HEK293T (cell line): ENCODE results near the gene RHOJ.

Experiments
- ARNT ChIP-seq: fragments of 450-650 bp; IDR thresholded peaks from 2 replicates; pipeline ENCODE4 v1.6.1; 2017; ENCODE audit warnings: mild to moderate bottlenecking
- BHLHE40 ChIP-seq: fragments of 450-650 bp; IDR thresholded peaks from 2 replicates; pipeline ENCODE4 v1.6.1; 2016; ENCODE audit warnings: mild to moderate bottlenecking, moderate library complexity, borderline replicate concordance
- CTBP1 ChIP-seq: fragments of 450-650 bp; IDR thresholded peaks from 2 replicates; pipeline ENCODE4 v1.6.1; 2016; ENCODE audit warnings: borderline replicate concordance
- FOXA1 ChIP-seq: fragments of 450-650 bp; IDR thresholded peaks from 2 replicates; pipeline ENCODE4 v1.6.1; 2016; ENCODE audit warnings: mild to moderate bottlenecking
- FOXM1 ChIP-seq: fragments of 450-650 bp; IDR thresholded peaks from 2 replicates; pipeline ENCODE4 v1.6.1; 2017; ENCODE audit warnings: mild to moderate bottlenecking, borderline replicate concordance
- HDGF ChIP-seq: fragments of 450-650 bp; IDR thresholded peaks from 2 replicates; pipeline ENCODE4 v1.6.1; 2017; ENCODE audit warnings: antibody characterized with exemption, borderline replicate concordance
- NFRKB ChIP-seq: fragments of 450-650 bp; IDR thresholded peaks from 2 replicates; pipeline ENCODE4 v1.6.1; 2016; ENCODE audit warnings: mild to moderate bottlenecking, moderate library complexity
- SP1 ChIP-seq: fragments of 450-650 bp; IDR thresholded peaks from 2 replicates; pipeline ENCODE4 v1.6.1; 2017
- ZNF384 ChIP-seq: fragments of 450-650 bp; IDR thresholded peaks from 2 replicates; pipeline ENCODE4 v1.6.1; 2016
- TF ChIP-seq, protein P1 (sequence below): fragments of 450-650 bp; IDR thresholded peaks from 2 replicates; pipeline ENCODE4 v1.6.1; 2016

GRCh38 chr14:63342371-63342770, 138.1 kb downstream of the RHOJ start:
- TF ChIP-seq BHLHE40 (no peak), NFRKB (no peak), HDGF (no peak), FOXA1 (no peak), CTBP1 (no peak), ARNT (no peak), FOXM1 (no peak), SP1 (no peak), ZNF384 (no peak)
- TF ChIP-seq, protein P1, sequence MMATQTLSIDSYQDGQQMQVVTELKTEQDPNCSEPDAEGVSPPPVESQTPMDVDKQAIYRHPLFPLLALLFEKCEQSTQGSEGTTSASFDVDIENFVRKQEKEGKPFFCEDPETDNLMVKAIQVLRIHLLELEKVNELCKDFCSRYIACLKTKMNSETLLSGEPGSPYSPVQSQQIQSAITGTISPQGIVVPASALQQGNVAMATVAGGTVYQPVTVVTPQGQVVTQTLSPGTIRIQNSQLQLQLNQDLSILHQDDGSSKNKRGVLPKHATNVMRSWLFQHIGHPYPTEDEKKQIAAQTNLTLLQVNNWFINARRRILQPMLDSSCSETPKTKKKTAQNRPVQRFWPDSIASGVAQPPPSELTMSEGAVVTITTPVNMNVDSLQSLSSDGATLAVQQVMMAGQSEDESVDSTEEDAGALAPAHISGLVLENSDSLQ, result no peak
